Dermis microvascular lymphatic vessel endothelial cell (primary cell): ENCODE results near the gene TIAM2. TPM values are rescaled to one million over a fixed set of nuclear protein-coding genes. Genes with fewer than 3 reads are reported as not detected.
"Not testable (repeated sequence)": the region's sequence is repeated elsewhere in the genome, so short reads cannot be mapped to it uniquely, and the experiment has no call there.

Experiments
- DNase-seq, 2 donors: peaks; one replicate each; pipeline versions ENCODE4 v3.0.0 to v3.0.0-alpha.2; 2010; ENCODE audit warnings: low read depth in 2 of 2
- total RNA-seq: library from RNA; depleted of rRNA; stranded (reverse); fragments of >200 nt; gene quantifications from 2 replicates; pipeline ENCODE4 v1.2.1, GENCODE V29; 2014

TIAM2 gene
- 12.8 and 15.9 TPM in 2 replicates for total RNA-seq

DNA sequence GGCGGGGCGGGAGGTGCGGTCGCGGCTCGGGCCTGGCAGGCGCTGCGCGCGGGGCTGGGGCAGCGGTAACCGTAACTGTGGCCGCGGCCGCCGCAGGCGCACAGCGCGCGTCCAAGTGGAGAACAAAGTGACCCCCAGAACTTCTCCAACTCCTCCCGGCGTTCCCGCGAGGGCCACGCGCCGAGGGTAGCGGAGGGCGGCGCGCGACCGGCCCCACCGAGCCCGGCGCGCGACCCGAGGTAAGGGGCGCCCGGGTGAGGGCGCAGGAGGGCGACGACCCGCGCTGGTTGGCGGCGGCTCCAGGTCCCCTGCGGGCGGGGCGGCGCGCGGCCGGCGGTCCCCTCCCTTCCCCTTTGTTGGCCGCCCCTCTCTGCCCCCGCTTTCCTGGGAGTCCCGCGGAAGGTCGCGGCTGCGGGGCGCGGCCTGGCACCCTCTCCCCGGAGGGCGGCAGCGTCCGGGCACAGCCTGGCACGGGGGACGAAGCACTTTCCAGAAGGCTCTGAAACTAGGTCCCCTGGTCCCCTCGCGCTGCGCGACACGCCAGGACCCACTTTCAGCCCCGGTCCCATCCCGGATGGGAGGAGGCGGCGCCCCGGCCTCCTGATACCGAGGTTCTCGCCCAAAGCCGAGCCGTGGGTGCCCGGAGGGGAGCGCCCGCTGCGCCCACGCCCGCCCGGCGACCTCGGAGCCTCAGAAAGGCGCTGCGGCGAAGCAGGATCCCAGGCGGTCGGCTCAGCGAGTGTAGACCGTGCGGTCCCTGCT lies at the start of gene TIAM2:
TIAM2 (plus strand) TSS at position 62 of the 762 bp plus-strand sequence. CDS start 133,909 bp downstream, outside the sequence.
- DNase-seq = peak in 1 of 2 donors; percentile 47

GRCh38 chr6:154950979-154951344 lies 44.2 kb upstream of the TIAM2 start:
- no peak for DNase-seq

- no peak for DNase-seq
Observed at GRCh38 chr6:154951345-154952200, 43.5 kb upstream of the TIAM2 start.

GRCh38 chr6:154953644-154954043 lies 41.5 kb upstream of the TIAM2 start:
- no peak for DNase-seq

- DNase-seq = no peak
Observed at GRCh38 chr6:154954347-154954746, 40.8 kb upstream of the TIAM2 start.

- no peak for DNase-seq
Observed at GRCh38 chr6:154956771-154957522, 38.2 kb upstream of the TIAM2 start.

- DNase-seq = no peak
Observed at GRCh38 chr6:154958469-154958868, 36.6 kb upstream of the TIAM2 start.

DNA sequence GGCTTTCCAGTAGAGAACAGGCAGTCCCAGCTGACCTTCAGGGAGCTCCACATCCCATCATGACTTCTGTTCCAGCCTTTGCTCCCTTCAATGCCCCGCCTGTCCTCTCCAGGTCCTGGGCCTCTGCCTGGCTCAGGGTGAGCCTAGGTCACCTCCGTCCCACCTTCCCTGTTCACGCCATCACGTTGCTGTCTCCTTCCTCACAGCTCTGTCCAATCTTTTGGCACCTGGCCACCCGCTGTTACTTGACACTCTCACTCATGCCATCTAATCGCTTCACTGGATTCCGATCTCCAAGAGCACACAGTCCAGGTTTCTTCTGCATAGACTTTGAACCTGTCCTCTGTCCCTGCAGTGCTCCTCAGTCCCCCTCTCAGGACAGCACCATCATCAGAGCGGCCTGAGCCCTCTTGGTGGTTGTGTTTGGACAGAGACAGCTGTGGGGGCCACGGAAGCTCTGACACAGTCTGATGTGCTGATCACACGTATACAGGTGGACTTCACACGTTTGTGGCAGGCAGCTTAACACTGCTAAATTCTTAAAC lies 34.7 kb upstream of the TIAM2 start:
- DNase-seq = no peak

DNA sequence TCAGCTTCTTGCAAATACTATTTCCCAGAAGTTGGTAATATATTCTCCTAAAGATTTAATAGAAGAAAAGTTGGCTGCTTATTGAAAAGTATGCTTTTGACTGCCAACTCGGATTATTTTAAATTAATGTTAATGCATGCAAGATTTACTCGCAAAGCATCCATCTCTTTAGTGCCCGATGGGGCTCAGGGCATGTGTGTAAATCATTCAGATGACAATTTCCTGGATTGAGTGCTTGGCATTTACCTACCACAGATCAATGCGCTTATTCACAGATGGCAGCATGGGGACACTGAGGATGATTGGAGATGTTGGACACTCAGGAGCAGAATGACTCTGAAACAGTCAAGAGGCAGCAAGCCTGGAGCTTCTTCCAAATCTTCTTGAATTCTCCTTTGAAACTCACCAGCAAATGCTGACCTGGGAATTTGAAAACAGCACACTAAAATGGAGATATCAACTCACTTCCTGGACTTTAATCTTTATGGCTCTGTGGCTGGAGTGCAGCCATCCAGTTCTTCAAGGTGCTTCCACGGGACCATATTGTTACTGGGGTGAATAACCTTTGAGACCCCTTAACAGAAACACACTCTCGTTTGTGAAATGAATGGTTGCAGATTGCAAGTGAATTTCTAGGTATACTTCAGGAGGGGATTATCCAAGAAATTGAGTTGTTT lies 34.1 kb upstream of the TIAM2 start:
- DNase-seq = no peak

GRCh38 chr6:154962753-154963152 lies 32.4 kb upstream of the TIAM2 start:
- DNase-seq = peak in 1 of 2 donors; percentile 67

DNA sequence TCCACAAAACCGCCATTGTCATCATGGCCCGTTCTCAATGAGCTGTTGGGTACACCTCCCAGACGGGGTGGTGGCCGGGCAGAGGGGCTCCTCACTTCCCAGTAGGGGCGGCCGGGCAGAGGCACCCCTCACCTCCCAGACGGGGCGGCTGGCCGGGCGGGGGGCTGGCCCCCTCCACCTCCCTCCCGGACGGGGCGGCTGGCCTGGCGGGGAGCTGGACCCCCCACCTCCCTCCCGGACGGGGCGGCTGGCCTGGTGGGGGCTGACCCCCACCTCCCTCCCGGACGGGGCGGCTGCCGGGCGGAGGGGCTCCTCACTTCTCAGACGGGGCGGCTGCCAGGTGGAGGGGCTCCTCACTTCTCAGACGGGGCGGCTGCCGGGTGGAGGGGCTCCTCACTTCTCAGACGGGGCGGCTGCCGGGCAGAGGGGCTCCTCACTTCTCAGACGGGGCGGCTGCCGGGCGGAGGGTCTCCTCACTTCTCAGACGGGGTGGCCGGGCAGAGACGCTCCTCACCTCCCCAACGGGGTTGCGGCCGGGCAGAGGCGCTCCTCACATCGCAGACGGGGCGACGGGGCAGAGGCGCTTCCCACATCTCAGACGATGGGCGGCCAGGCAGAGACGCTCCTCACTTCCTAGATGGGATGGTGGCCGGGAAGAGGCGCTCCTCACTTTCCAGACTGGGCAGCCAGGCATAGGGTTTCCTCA lies 28.9 kb upstream of the TIAM2 start:
- DNase-seq = not testable (repeated sequence)

DNA sequence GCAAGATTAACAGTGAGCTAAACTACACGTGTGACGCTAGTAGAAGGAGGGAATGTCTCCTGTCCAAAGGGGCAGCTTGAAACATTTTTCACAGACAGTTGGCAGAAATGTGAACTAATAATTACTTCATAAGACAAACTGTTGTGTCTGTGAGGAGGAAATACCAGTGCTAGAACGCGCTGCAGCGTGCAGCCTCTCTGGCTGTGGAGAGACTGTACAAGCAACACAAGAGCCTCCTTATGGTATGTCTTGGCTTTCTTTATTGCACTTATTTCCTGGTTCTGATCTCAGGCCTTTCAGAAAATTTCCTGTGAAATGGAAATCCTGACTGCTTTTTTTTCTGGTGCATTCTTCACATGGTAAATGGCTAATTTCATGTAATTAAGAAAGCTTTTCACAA lies 25.3 kb upstream of the TIAM2 start:
- peak in 1 of 2 donors; percentile 63 for DNase-seq

DNA sequence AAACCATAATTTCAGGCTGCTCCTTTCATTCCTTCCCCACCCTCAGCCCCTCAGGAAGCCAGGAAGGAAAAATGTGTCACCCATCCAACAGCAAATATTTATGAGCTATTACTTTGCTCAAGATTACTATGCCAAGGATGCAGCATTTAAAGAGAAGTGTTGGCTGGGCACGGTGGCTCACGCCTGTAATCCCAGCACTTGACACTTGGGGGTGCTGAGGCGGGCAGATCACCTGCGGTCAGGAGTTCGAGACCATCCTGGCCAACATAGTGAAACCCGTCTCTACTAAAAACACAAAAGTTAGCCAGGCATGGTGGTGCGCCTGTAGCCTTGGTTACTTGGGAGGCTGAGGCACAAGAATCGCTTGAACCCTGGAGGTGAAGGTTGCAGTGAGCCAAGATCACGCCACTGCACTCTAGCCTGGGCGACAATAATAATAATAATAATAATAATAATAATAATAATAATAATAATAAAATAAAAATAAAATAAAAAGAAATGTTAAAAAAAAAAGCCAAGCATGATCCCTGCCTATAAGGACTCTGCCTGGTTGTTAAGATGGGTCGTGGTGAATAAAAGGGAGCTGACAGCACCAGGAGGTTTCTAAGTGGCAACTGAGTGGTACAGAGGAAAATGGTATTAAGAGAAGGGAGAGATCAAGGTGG lies 20.5 kb upstream of the TIAM2 start:
- no peak for DNase-seq

- no peak for DNase-seq
Observed at GRCh38 chr6:154977588-154977987, 17.5 kb upstream of the TIAM2 start.

GRCh38 chr6:154980273-154981078 lies 14.6 kb upstream of the TIAM2 start:
- no peak for DNase-seq

DNA sequence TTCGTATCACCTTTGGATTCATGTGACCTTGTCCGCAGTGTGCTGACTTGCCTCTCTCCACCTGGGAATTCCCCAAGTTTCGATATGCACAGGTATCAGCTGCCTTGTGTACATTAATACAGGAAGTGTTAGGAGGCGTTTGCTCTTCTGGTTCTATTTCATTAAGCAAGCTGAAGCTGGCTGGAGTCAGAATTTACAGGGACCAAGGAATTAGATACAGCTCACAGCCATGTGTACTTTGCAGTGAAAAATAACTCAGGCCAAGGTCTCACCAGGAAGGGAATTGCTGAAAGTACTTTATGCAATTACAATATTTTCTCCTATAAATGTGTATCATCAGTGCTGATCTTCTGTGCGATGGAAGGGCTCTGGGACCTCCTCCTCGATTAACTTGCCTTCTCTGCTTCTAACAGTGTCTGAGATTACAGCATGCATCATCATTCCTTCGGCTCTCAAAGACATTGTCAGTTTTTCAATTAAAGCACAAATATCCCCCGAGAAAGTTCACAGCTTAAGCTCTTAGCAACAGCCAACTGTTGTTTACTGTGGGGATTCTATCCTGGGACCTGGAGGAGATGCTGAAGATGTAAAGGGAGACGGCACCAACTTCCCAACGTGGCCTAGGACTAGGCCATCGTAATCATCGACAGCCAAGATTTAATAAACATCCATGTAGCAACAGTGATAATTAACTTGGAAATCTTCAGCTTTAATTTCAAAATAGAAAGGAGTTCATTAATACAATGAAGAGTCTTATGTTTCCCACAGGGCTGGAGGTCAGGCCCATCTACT lies 13.8 kb upstream of the TIAM2 start:
- no peak for DNase-seq

DNA sequence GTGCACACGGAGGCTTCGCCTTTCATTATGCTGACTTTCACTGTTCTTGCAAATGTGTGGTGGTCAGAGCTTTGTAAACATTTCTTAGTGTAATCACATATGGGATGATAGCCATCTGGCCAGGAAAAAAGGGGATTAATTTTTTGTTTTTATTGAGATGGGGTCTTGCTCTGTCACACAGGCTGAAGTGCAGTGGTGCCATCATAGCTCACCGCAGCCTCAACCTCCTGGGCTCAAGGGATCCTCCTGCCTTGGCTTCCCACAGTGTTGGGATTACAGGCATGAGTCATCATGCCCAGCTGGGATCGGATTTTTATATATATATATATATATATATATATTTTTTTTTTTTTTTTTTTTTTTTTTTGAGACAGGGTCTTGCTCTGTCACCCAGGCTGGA lies 11.0 kb upstream of the TIAM2 start:
- no peak for DNase-seq

DNA sequence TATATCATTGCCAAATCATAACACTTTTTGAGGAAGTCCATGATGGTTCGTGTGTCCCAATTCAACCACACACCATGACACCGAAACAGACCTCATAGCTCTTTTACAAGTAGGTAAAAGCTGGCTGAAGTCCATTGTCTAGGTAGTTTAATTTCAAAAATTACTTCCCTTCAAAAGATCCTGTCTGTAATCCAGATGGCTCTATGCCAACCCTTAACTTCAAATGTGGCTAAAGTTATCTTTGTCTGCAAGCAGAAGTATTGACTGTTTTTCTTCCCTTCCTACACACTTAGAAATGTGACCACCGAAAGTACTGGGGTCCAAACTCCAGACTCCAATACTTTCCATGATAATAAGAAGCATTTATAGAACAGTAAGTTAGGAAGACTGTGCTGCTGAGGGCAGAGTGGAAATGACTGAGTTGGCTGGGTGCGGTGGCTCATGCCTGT lies 8.3 kb upstream of the TIAM2 start:
- peak in 1 of 2 donors; percentile 51 for DNase-seq
